GM12873 (cell line): Measurements from ENCODE around the gene FAM222B.

Experiments
- CTCF ChIP-seq: IDR thresholded peaks from 2 replicates; pipeline ENCODE4 v1.5.1; 2012; ENCODE audit warnings: low read depth, mild to moderate bottlenecking, moderate library complexity, low read length, control low read depth; ENCODE audit not compliant: insufficient read depth; ENCODE audit errors: missing control alignments

The FAM222B gene

DNA sequence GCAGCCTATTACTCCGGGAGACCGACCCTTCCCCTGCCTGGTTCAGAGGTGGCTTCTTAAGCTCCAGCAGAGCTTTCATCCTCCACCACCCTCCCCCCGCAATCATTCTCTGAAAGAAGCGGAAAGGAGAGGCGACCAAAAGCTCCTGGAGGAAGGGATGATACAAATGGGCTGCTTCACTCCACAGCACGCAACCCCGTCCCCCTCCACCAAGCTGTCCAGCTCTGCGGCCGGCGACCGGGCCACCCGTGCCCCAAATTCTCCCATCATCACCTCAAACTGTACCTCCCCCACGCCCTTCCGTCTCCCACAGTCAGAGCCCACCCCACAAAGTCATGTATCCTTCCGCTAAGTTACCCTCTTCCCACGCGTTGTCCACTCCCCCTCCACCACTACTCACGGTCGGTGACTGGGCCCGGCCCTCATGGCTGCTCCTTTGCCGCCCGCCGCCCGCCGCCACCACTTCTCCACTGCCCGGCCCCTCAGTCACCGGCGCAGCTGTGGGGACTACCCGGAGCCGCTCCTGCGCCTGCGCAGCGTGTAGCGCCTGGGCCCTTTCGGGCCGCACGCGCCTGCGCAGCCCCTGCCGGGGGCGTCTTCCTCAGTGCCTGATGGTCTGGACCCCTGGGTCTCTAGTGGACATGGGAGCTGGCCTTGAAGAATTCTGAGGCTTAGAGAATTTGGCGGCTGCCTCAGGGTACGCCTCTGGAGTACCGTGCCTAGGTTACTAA lies at the start of gene FAM222B:
TSS of gene FAM222B (minus strand) at position 509 of the 731 bp plus-strand sequence. CDS start 76,123 bp downstream, outside the sequence.
- TF ChIP-seq CTCF, result no peak

DNA sequence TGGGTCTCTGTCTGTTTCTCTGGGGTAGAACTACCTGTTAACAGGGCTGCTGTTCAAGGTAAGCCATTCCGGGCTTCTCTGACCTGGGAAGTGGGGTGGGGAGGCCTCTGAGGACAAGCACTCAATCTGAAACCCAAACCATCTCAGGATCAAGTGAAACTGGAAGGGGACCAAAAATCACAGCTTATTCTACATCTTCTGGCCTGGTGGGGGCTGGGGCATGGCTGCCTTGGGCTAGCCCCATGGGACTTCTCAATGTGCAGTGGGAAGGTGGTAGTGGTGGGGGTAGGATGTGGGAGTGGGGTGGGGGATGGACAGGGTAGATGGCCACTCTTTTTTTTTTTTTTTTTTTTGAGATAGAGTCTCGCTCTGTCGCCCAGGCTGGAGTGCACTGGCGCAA lies 49.4 kb upstream of the FAM222B start:
- TF ChIP-seq CTCF, result no peak

DNA sequence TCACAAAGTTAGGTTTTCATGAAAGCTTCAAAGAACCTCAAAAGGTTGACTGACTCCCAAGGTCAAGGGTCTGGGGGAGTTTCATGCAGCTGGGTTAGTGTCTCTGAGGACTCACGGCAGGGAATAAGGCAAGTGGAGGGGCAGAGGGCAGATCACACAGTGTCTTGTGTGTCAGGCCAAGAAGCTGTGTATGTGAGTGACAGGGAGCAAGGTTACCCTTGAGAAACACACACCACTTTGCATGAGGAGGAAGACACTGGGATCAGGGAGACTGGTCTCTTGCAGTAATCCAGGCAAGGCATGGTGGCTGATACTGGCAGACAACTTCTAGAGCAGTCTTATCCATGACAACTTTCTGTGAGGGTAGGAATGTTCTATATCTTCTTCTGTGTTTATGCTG lies 48.6 kb upstream of the FAM222B start:
- TF ChIP-seq CTCF, result no peak

GRCh38 chr17:28889996-28890395 lies 47.4 kb upstream of the FAM222B start:
- no peak for TF ChIP-seq CTCF

GRCh38 chr17:28888832-28889231 lies 46.2 kb upstream of the FAM222B start:
- TF ChIP-seq CTCF, result no peak

DNA sequence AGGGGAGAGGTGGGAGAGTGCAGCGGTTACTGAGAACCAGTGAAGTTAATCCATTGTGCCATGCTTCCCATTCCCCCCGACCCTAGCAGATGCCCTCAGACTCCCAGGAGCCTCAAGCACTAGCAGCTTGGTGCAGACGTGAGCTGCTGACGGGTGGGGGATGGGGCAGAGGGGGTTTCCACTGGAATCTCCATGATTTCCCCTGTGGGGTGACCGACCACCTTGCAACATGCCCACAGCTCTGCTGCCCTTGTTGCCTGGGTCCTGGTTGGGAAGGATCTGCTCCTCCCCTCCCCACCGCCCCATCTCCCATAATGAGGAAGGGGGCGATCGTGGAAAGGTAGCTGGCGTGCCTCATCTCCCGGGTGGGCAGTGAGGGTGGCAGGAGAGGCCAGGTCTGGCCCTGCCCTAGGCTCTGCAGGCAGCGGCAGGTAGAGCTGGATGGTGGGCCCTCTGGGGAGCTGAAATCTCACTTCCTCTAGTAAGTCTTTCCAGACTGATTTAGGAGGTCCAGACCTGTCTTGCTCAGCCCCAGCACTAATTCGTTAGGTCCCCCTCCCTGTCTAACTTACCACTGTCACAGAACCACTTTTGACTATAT lies 45.4 kb upstream of the FAM222B start:
- no peak for TF ChIP-seq CTCF

GRCh38 chr17:28885951-28886350 lies 43.4 kb upstream of the FAM222B start:
- TF ChIP-seq CTCF, result no peak
